ENCODE measurements around the gene KLK6. TPM values are rescaled to one million over a fixed set of nuclear protein-coding genes. Genes with fewer than 3 reads are reported as not detected.

Gene KLK6
- total and polyA plus RNA-seq, 2 donors (not counting 3 experiments of a cell fraction or from before 2014, with no cell fraction given): 0.12 TPM; not detected in 1

DNA sequence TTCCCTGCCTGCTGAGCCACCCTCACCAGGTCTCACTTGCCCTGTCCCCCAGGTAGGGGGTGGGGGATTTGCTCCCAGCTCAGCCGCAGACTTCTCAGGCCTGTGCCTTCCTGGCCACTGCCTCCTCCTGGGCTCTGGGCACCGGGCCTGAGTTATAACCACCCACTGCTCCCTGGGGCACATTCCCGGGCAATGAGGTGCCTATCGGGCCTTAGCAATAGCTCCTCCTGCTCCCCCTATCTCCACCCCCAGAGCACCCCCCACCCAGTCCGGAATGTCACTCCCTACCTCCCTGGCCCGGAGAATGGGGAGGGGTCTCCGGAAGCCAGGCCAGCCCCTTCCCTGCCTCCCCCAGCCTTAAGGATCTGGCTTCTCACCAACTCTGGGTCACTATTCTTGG is 16.5 kb downstream of the KLK6 start, which contains the start of gene KLK5:
Gene KLK5, minus strand, starts transcription at position 129 of the 400 bp plus-strand sequence. CDS start 381 bp downstream, outside the sequence.
- H3K79me2 ChIP-seq (ENCODE audit: control insufficient read depth, insufficient read depth, low read length): no peaks in the 10 kb centered on the region
- BruUV-seq (replicated peaks): no TSS peak
- no peak for FAIRE-seq
- DNase-seq (ENCODE audit: low read depth, low spot score): no peak
- H4K20me1 ChIP-seq (replicated peaks; ENCODE audit: control insufficient read depth, extremely low read depth, insufficient read depth, low read length): no peaks in the 10 kb centered on the region
- POLR2A ChIA-PET: no interaction called here
- H3K9me3 ChIP-seq (replicated peaks; ENCODE audit: control insufficient read depth, insufficient read depth, low read length): no peaks in the 10 kb centered on the region
- no peak within 1 kb of the TSS for H2AFZ ChIP-seq (ENCODE audit: low read depth, low read length)
- dilution Hi-C loops (cut with MboI; ENCODE audit: extremely low pct_ligation_motif_present, low sequenced_read_pairs) (no loop called here), intact Hi-C loops (cut with micrococcal nuclease) (no loop called here)
- no peaks in the 10 kb centered on the region for H3K36me3 ChIP-seq (ENCODE audit: control insufficient read depth in 2 of 2, extremely low read depth in 1 of 2, insufficient read depth in 2 of 2, low read length in 2 of 2)
- no peaks in the 10 kb centered on the region for H3K4me1 ChIP-seq (ENCODE audit: control insufficient read depth, extremely low read depth, insufficient read depth, low read length)
- no peak within 1 kb of the TSS for H3K27ac ChIP-seq (ENCODE audit: insufficient read depth, low read depth, low read length)
- no peaks in the 10 kb centered on the region for H3K9me1 ChIP-seq (replicated peaks; ENCODE audit: control insufficient read depth, extremely low read depth, insufficient read depth, low read length)
- no peaks in the 10 kb centered on the region for H3K27me3 ChIP-seq (ENCODE audit: control insufficient read depth in 2 of 2, insufficient read depth in 2 of 2, low read length in 2 of 2)
- H3K9ac ChIP-seq (replicated peaks; ENCODE audit: extremely low read depth, insufficient read depth, low read length): no peak within 1 kb of the TSS
- CTCF ChIA-PET: no interaction called here
- no peak for TF ChIP-seq POLR2A (IDR thresholded peaks at IDR 0.05; ENCODE audit: low read depth, low read length)
- no peak for TF ChIP-seq FOS (IDR thresholded peaks at IDR 0.05; ENCODE audit: borderline replicate concordance, insufficient read depth, low read length)
- TF ChIP-seq POLR2AphosphoS5 (IDR thresholded peaks at IDR 0.05; ENCODE audit: insufficient read depth, low read depth, low read length): no peak
- no peak for TF ChIP-seq EZH2 (IDR thresholded peaks at IDR 0.05; ENCODE audit: borderline replicate concordance, low read depth, low read length, severe bottlenecking)
- no peak for TF ChIP-seq MYC (IDR thresholded peaks at IDR 0.05; ENCODE audit: low read depth, low read length)
- TF ChIP-seq, protein P1, sequence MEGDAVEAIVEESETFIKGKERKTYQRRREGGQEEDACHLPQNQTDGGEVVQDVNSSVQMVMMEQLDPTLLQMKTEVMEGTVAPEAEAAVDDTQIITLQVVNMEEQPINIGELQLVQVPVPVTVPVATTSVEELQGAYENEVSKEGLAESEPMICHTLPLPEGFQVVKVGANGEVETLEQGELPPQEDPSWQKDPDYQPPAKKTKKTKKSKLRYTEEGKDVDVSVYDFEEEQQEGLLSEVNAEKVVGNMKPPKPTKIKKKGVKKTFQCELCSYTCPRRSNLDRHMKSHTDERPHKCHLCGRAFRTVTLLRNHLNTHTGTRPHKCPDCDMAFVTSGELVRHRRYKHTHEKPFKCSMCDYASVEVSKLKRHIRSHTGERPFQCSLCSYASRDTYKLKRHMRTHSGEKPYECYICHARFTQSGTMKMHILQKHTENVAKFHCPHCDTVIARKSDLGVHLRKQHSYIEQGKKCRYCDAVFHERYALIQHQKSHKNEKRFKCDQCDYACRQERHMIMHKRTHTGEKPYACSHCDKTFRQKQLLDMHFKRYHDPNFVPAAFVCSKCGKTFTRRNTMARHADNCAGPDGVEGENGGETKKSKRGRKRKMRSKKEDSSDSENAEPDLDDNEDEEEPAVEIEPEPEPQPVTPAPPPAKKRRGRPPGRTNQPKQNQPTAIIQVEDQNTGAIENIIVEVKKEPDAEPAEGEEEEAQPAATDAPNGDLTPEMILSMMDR (IDR thresholded peaks at IDR 0.05; ENCODE audit: extremely low read depth in 1 of 2, insufficient read depth in 1 of 2, low read depth in 1 of 2, low read length in 2 of 2): no peak
- TF ChIP-seq, protein P2, sequence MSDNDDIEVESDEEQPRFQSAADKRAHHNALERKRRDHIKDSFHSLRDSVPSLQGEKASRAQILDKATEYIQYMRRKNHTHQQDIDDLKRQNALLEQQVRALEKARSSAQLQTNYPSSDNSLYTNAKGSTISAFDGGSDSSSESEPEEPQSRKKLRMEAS (IDR thresholded peaks at IDR 0.05; ENCODE audit: insufficient read depth, insufficient read length): no peak
- TF ChIP-seq JUN (IDR thresholded peaks at IDR 0.05; ENCODE audit: borderline replicate concordance, insufficient read depth, insufficient read length, low read depth): no peak
- TF ChIP-seq GATA2 (IDR thresholded peaks at IDR 0.05; ENCODE audit: insufficient read depth, insufficient read length, low read depth, low read length): no peak
- no peak within 1 kb of the TSS for H3K4me3 ChIP-seq (replicated peaks in 1 of 3; ENCODE audit: insufficient read depth in 1 of 3, low read depth in 1 of 3, low read length in 3 of 3)
- H3K4me2 ChIP-seq (ENCODE audit: insufficient read depth, low read length): no peak within 1 kb of the TSS

Data from endothelial cell of umbilical vein (primary cell).